ENCODE data around the gene ZGRF1. TPM values are rescaled to one million over a fixed set of nuclear protein-coding genes. Genes with fewer than 3 reads are reported as not detected.

The ZGRF1 gene
- total and polyA plus RNA-seq, 9 of the 15 experiments (the other 6 are each of a cell fraction or from before 2014, with no cell fraction given): 8.8 to 35.2 (median 22.0) TPM

DNA sequence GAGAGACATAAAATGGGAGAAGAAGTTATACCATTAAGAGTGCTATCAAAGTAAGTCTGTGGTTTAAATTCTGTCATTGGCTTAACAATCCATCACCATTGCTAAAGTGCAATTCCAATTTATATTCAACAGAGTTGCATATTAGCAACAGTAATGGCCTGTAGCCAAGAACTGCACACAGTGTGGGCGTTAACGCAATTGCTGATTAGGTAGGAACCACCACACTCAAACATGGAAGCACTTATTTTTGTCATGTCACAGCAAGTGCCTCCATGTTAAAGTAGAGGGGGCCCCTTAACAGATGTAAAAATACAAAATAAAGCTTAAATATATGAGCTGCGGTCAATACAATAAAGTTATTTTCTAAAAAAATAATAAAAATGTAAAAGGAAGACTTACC lies 11.1 kb upstream of the ZGRF1 start (continued):
- TF ChIP-seq ADNP (tag; IDR thresholded peaks at IDR 0.05) (no peak), ZNF134 (CRISPR knock-in tag; conservative IDR thresholded peaks at IDR 0.05) (peak; percentile 93), ZKSCAN1 (IDR thresholded peaks at IDR 0.05; ENCODE audit: low read depth, low read length) (0 out of 2 replicates have a peak, but pooled peaks have one; percentile 45), MECOM (CRISPR knock-in tag; IDR thresholded peaks at IDR 0.05) (no peak), EHMT2 (IDR thresholded peaks at IDR 0.05) (no peak), POLR2B (IDR thresholded peaks at IDR 0.05; ENCODE audit: low read depth, partially characterized antibody) (no peak), HNRNPLL (IDR thresholded peaks at IDR 0.05; ENCODE audit: low read depth, low read length, poor library complexity, severe bottlenecking) (no peak), EGR1 (conservative IDR thresholded peaks at IDR 0.05) (peak; percentile 68), ILF3 (IDR thresholded peaks at IDR 0.05; ENCODE audit: borderline replicate concordance) (no peak), XRCC3 (IDR thresholded peaks at IDR 0.05) (no peak), NFE2L1 (tag; IDR thresholded peaks at IDR 0.05; ENCODE audit: borderline replicate concordance, low read depth) (no peak), ZNF408 (CRISPR knock-in tag; IDR thresholded peaks at IDR 0.05; ENCODE audit: low read depth) (no peak), OTX1 (CRISPR knock-in tag; IDR thresholded peaks at IDR 0.05) (no peak), HDAC1 (IDR thresholded peaks at IDR 0.05) (no peak), NFIC (IDR thresholded peaks at IDR 0.05) (peak; percentile 81)
- TF ChIP-seq, protein P1, sequence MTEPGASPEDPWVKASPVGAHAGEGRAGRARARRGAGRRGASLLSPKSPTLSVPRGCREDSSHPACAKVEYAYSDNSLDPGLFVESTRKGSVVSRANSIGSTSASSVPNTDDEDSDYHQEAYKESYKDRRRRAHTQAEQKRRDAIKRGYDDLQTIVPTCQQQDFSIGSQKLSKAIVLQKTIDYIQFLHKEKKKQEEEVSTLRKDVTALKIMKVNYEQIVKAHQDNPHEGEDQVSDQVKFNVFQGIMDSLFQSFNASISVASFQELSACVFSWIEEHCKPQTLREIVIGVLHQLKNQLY (CRISPR knock-in tag; conservative IDR thresholded peaks at IDR 0.05): no peak
